ENCODE results near the gene PTPRM.

PTPRM gene

GRCh38 chr18:7630731-7631442 is 63.8 kb downstream of the PTPRM start:
- DNase-seq = no peak

DNA sequence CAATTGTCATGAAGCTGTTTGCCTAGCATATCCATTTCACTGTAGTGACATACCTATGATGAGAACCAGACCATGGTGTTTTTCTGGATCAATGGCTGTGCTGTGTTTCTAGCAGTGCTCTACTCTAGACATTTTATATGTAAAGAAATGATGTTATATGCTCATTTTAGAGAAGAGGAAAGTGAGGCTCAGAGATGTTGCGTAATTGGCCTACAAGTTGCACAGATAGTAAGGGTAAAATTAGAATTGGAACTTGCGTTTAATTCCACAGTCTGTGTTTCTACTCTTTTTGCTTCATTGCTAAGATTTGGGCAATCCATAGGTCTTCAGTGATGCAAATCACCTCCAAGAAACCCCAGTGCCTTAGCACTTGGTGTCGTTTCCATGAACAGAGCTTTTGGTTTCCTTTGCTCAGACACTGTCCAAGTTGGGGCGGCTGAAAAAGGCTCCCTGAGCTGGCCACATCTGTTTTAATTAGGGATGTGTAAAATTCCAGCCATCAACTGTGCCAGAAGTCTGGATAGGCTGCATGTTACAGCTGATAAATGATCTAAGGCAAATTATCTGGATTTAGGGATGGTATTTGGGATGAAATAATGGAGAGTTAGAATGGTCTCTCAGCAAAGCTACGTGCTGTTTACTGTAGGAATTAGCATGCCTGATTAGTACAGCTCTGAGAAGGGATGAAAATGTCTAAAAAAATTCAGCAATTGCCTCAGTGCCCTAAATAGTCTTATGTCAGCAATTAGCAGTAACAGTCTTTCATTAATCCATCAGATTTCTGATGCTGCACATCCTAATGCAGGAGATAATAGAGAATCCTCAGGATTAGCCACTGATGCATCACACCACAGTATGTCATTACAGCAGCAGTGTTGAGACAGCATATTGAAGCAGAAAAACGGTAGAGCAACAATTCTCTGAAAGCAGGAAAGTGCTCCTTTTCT is 65.3 kb downstream of the PTPRM start:
- no peak for DNase-seq

DNA sequence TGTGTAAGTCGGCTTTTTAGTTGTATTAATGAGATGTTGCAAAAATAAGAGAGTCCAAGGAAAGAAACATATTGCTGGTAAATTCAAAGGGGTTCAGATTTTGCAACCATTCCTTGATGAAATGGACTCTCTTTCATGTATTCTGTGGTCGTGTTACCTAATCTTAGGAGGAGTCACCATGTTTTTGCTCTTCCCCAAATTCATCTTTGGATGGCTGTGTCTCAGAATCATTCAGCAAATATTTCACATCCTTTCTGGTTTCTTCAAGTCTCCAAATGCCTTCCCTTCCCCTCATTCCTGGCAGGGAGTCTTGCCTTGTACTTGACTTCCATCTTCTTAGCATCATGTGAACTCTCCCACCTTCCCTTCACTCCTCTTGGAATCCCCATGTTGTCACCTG is 66.1 kb downstream of the PTPRM start:
- no peak for DNase-seq

GRCh38 chr18:7635948-7636347 is 68.8 kb downstream of the PTPRM start:
- DNase-seq = no peak

GRCh38 chr18:7637269-7637668 is 70.2 kb downstream of the PTPRM start:
- DNase-seq = no peak

- no peak for DNase-seq
Observed at GRCh38 chr18:7638321-7638720, 71.2 kb downstream of the PTPRM start.

DNA sequence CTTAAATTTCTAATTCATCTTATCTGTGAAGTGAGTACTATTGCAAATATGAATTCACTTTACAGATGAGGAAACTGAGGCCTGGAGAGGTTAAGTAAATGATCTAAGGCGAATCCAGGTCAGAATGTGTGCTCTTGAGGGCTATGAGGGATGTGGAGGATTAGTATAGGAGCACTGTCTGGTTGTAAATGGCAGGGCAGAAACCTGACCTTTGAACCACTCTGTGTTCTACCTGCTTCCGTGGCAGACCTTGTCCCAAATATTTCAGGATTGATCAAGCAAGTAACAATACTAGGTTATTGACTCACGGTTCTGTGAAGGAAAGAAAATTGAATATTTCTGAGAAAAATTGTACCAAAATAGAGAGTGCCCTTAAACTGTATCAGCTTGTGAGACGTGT is 74.7 kb downstream of the PTPRM start:
- no peak for DNase-seq

DNA sequence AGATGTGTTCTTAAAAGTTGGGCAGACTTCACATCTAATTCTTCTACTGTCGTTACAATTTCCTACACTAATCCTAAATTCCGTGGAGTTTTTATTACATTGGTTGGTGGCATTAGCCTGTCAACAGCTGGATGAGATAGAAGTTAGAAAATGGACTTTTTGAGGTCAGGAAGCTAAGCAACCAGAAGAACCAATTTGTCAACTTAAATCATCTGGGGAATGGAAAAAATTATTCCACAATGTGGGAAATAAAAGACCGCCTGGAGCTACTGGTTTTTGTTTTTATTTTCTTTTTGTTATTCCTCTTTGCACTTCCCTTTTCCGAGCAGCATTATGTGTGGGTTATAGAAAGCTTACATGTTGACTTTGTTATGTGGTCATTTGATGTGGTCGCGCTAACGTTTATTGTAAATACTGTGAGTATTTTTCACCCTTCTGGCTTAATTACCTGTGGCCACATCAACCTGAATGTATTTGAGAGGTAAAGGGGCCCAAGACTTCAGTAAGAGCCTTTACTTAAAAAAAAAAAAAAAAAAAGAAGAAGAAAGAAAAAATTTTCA is 75.3 kb downstream of the PTPRM start:
- no peak for DNase-seq

- no peak for DNase-seq
Observed at GRCh38 chr18:7645756-7646155, 78.6 kb downstream of the PTPRM start.

DNA sequence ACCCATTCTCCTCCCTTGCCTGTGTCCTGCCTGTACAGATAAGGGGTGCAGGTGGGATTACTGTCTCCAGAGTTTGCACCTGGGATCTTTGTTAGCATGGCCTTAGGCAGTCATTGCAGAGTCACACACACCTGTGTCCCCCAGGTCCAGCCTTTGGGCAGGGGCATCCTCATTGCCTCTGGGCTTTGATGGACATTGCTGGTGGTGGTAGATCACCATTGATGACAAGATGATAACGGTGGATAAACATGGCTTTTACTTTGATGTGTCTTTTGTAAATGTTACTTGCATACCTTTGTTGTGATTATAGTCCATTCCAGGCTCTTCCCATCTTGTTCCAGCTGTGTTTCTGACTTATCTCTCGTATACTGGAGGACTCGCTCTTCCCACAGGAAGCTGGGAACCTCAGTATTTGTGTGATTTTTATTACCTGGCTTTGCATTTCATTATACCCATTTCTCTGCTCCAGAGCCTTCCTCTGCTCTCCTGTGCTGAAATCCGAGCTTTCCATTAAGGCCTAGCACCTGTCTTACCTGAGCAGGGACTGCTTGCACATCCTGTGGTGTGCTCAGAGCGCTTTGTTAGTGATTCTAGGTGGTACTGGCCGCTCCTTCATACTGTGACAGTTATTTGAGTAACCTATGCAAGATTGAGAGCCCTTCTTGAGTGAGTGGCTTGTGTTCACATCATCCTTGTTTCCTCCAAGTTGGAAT is 79.2 kb downstream of the PTPRM start:
- no peak for DNase-seq

DNA sequence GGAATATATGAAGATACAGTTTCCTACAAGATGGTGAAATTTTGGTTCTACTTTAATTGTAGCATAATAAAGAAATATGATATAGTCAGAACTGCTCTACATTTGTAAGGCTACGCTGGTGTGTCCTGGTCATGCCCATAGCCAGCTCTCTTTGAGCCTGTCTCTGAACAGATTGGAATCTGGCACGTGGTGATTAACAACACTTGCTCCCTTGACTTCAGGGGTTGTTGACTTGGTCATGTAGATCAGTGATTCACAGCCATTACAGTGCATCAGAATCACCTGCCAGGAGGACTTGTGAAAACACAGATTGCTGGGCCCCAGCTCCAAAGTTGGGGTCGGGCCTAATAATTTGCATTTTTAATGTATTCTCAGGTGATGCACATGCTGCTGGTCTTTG is 80.4 kb downstream of the PTPRM start:
- no peak for DNase-seq

GRCh38 chr18:7657050-7657449 is 89.9 kb downstream of the PTPRM start:
- no peak for DNase-seq

GRCh38 chr18:7657937-7658336 is 90.8 kb downstream of the PTPRM start:
- DNase-seq = no peak

DNA sequence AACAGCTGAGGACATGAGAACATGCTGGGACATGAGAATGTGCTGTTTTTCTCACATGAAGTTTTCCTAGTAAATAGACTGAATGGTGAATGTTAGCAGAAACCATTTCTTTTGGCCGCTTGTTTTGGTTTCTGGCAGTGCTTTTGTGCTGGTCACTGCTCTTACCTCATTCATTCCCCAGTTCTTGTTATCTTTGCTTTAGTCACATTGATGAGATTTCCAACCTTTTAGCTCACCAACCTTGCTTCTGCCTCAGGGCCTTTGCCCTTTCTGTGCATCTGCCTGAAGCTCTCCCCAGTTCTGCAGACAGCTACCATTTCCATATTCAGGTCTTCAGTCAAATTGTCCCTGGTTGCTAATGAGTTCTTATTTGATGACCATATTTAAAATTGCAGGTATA is 91.6 kb downstream of the PTPRM start:
- no peak for DNase-seq

- DNase-seq = no peak
Observed at GRCh38 chr18:7661207-7661606, 94.1 kb downstream of the PTPRM start.

GRCh38 chr18:7662866-7663265 is 95.8 kb downstream of the PTPRM start:
- DNase-seq = no peak

GRCh38 chr18:7663366-7664312 is 96.5 kb downstream of the PTPRM start:
- DNase-seq = no peak

DNA sequence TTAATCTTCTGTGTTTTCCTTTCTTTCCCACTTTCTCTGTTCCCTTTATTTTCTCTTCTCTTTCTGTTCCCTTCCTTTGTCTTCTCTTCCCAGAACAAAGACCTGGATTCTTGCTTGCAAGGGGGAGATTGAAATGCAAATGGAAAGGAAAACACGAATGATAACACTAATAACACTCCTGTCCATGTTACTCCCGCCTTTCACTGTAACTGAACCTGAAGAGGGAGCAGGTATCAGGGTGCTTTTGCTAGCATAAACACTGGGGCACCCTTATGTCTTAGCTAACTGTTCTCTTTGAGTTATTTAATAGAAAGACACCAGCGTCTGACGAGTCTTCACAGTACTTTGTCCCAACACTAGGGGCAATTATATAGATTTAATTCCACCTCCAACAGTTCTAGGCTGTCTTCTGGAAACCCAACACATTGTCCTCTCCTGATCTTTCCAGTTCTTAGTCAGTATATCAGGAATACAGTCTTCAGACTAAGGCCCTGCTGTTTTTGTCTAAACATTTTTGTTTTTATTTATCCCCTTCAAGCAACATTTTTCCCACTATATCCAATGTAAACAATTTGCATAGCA is 99.2 kb downstream of the PTPRM start:
- no peak for DNase-seq

DNA sequence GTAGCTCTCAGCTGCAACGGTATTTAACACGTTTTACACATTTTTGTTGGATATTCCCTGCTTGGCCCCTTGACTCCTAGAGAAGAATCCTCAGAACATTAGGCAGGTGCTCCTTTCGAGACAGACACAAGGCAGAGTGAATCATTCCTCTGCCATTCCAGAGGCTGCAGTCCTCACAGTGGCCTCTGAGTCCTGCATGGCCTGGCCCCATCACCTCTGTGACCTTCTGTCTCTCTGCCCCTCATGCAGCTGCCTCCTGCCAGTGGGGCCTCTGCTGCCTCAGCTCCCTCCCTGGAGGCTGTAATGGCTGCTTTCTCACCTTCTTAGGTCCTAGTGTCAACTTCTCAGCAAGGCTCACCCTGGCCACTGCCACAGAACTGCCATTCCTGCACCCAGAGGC is 101.3 kb downstream of the PTPRM start:
- no peak for DNase-seq

- no peak for DNase-seq
Observed at GRCh38 chr18:7669361-7669760, 102.2 kb downstream of the PTPRM start.

DNA sequence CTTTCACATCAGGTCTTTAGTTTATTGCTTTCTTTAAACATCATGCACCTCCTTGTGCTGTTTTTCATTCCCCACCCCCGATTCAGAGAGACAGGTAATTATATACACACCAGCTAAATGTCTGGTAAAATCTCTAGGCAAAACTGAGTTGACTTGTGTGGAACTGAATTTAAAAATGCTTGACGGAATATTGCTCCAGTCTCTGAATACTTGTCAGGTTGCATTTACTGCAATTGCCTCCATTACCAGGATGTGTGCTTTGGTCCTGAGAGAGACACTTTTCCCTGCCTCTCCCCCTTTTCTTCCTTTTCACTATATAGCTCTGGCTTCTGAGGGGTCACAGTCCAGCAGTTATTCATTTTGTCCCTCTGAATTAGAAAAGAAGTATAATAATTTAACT is 104.0 kb downstream of the PTPRM start:
- no peak for DNase-seq
